Right ventricle myocardium inferior (tissue), 1 donor: Measurements from ENCODE around the gene MYOG. TPM values are rescaled to one million over a fixed set of nuclear protein-coding genes. Genes with fewer than 3 reads are reported as not detected.

Experiments used
- ATAC-seq: fragments of 200-7000 bp; cut with Tn5 transposase; one replicate; pipeline ENCODE4 v1.9.1; 2020; ENCODE audit warnings: mild to moderate bottlenecking, moderate library complexity
- DNase-seq: peaks from one replicate; pipeline ENCODE4 v3.0.0; 2021; ENCODE audit errors: missing footprints
- intact Hi-C: fragments of 100-400 bp; cut with DNase I; formaldehyde crosslinking; loops from one replicate; pipeline ENCODE4 v1.11.0; 2022
- long read RNA-seq: library from polyadenylated mRNA; unstranded; transcript quantifications from one replicate; pipeline ENCODE4 v2.0.0, GENCODE V29; 2021
- total RNA-seq: library from RNA; stranded (reverse); fragmentation: NEBNext Ultra II Directional; extraction: Animal tissue kit (Norgen Biotek cat#: 25700); gene quantifications from one replicate; pipeline ENCODE4 v1.2.1, GENCODE V29; 2021
- donor health status: DM: no; HTN: yes; CAD: no; lungs with severe emphysema.

Gene MYOG
- total RNA-seq: not detected
- long read RNA-seq: 0 reads

GRCh38 chr1:203085528-203086406 is at the start of gene MYOG:
Gene MYOG, minus strand, starts transcription at chr1:203086012. Its CDS starts 51 bp downstream, at chr1:203085961.
- DNase-seq (no peak), ATAC-seq (no peak)
- intact Hi-C loops: no loop called here

- no peak for ATAC-seq
Measured at GRCh38 chr1:203133970-203134725, 48.3 kb upstream of the MYOG start.

GRCh38 chr1:203131548-203132200 is 45.9 kb upstream of the MYOG start:
- ATAC-seq (no peak), DNase-seq (no peak)
- intact Hi-C loops: no loop called here

More at GRCh38 chr1:203133970-203134725, 48.3 kb upstream of the MYOG start:
- intact Hi-C loops: no loop called here
- no peak for DNase-seq

- ATAC-seq (peak; percentile 24), DNase-seq (no peak)
- intact Hi-C loops: no loop called here
Measured at GRCh38 chr1:203130358-203130985, 44.7 kb upstream of the MYOG start.

- ATAC-seq (peak; percentile 52), DNase-seq (peak; percentile 84)
- intact Hi-C loops: loop anchor here (5.0 kb wide), 1 partner anchor 92 kb away; no protein-coding TSS in a partner anchor
Measured at GRCh38 chr1:203129501-203130231, 43.9 kb upstream of the MYOG start.

- intact Hi-C loops: loop anchor here (5.0 kb wide), 1 partner anchor 92 kb away; no protein-coding TSS in a partner anchor
- ATAC-seq (no peak), DNase-seq (no peak)
Measured at GRCh38 chr1:203128716-203129500, 43.1 kb upstream of the MYOG start.

GRCh38 chr1:203128431-203128715 is 42.6 kb upstream of the MYOG start:
- intact Hi-C loops: loop anchor here (5.0 kb wide), 1 partner anchor 91 kb away; no protein-coding TSS in a partner anchor
- DNase-seq: no peak
- no peak for ATAC-seq

- intact Hi-C loops: loop anchor here (5.0 kb wide), 1 partner anchor 91 kb away; no protein-coding TSS in a partner anchor
- DNase-seq (no peak), ATAC-seq (peak; percentile 88)
Measured at GRCh38 chr1:203127666-203128430, 42.0 kb upstream of the MYOG start, which contains the start of gene ADORA1. Gene ADORA1, plus strand, starts transcription at chr1:203127726. Its CDS starts 1,116 bp downstream, at chr1:203128842.

- ATAC-seq: no peak
- intact Hi-C loops: loop anchor here (5.0 kb wide), 1 partner anchor 90 kb away; no protein-coding TSS in a partner anchor
- no peak for DNase-seq
Measured at GRCh38 chr1:203126866-203127665, 41.3 kb upstream of the MYOG start.

GRCh38 chr1:203126151-203126865 is 40.5 kb upstream of the MYOG start:
- ATAC-seq (no peak), DNase-seq (no peak)
- intact Hi-C loops: loop anchor here (5.0 kb wide), 1 partner anchor 89 kb away; no protein-coding TSS in a partner anchor

- intact Hi-C loops: loop anchor here (5.0 kb wide), 1 partner anchor 87 kb away; no protein-coding TSS in a partner anchor
- no peak for DNase-seq
Measured at GRCh38 chr1:203124546-203125317, 38.9 kb upstream of the MYOG start.

GRCh38 chr1:203124011-203124410 is 38.2 kb upstream of the MYOG start:
- ATAC-seq (no peak), DNase-seq (no peak)
- intact Hi-C loops: no loop called here

More at GRCh38 chr1:203124546-203125317, 38.9 kb upstream of the MYOG start:
- ATAC-seq: no peak

- no peak for ATAC-seq
- intact Hi-C loops: no loop called here
- no peak for DNase-seq
Measured at GRCh38 chr1:203122159-203122558, 36.3 kb upstream of the MYOG start.
